HG03432 (cell line): ENCODE data around the gene KCTD12.

Experiments used
- ATAC-seq: cut with Tn5 transposase; IDR thresholded peaks from one replicate; pipeline ENCODE4 v1.9.1; 2021; ENCODE audit warnings: mild to moderate bottlenecking, moderate library complexity; ENCODE audit not compliant: unreplicated experiment

The KCTD12 gene

DNA sequence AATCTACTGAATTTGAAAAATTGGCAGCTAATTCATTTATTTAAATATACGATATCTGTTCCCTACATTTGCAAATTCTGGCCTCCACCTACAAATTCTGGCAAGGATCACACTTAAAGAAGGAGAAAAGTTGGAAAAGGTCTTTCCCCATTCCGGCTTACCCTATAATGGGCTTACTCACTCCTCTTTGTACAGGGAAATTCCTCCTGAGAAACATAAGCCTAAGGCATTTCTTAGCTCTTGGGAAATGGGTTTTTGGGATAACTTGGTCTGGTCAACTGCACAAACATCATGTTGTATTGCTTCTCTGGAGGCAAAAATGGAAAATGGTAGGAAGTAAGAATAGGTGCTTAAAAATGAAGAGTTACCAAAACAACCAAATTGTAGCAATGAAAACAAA lies 25.5 kb downstream of the KCTD12 start:
- ATAC-seq: no peak

DNA sequence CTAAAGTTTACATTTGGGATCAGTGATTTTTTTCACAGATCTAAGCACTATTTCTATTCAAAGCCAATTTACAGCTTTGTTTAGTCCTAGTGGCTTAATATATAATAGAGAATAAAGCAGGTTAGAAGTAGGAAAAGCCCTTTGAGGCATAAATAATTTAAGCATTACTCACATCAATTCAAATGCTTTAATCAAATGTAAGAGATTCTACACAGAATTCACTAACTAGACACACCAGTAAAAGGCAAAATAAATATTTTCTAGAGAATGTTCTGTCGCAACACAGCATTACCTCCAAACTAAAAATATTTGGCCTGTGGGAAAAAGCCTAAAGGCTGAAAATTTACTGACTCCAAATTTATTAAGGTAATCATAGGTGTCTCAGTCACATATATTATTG lies 31.3 kb downstream of the KCTD12 start:
- ATAC-seq: no peak

DNA sequence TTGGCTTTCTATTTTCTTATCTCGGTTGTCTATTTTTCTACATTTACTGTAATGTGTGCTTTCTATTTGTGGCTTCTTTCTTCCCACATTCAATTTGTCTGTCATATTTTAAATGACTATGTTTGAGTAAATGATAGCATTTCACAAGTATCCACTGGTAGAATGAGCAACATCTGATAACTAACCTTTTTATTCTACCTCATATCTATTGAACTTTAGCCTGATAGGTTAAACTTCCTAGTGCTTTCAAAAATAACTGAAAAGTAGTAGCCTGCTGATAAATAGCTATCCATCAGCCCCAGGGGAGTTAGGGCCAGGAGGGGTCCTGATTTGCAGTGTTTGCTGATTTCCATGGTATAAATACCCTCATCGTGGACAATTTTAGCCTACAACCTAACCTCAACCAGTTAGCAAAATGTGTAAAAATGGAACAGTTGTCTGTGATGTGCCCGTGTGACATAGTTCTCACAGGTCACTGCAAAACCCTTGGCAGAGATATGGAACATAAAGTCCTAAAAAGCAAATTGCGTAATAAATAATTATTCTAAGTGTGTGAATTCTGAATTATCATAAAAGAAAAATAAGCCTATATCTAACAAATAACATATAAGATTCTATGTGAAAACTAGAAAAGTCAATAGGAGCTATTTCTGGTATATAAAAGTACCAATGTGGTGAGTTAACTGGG lies 32.1 kb downstream of the KCTD12 start:
- ATAC-seq: no peak

DNA sequence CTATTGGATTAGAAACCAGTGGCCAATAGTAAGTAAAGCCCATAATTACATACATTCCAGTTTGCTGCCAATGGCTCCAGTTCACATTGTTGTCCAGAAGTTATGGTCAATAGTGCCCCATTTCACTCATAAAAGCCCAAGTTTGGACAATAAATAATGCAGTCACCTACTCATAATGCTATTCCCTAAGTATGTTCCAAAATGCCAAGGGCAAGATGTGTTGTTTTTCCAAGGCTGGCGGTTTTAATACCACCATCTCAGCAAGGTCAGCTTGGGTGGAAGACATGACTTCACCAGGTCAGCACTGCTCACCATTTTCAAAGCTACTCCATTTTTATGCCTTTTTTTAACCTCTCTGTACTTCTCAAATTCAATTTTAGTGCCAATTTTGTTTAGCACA lies 32.7 kb downstream of the KCTD12 start:
- ATAC-seq: no peak

DNA sequence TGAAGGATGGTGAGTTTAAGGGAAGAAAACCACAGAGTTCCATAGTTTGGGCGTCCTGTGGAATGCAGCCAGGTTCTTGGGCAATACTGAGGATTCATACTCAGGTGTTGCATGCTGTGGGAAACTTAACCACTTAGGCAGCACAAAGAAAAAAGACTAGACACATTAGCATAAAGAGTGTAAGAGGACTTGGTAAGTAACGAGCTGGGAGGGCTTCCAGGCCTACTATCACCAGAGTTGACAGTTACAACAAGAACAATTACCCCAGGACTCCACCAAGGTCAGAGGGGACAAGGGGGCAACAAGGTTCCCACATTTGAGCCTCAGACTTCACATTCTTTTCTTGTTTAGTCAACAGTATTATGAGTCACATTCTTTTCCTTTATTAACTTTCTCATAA lies 33.2 kb downstream of the KCTD12 start:
- no peak for ATAC-seq

DNA sequence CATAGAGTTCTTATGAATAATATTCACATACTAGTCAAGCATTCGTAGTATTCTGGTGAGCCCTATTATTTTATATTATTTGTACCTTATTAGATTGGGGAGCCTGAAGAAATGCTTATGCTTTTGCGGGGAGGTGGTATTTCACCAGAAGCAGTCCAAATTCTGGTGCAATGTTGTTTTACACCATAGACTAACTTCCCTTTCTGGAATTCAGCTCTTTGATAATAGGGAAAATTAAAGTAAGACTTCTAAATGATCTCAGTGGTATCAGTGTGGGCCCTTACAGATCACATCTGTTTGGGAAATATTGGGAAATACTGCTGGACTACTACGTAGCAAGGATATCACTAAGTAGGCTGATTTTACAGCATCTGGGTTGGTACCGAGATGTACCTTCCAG lies 34.2 kb downstream of the KCTD12 start:
- no peak for ATAC-seq

DNA sequence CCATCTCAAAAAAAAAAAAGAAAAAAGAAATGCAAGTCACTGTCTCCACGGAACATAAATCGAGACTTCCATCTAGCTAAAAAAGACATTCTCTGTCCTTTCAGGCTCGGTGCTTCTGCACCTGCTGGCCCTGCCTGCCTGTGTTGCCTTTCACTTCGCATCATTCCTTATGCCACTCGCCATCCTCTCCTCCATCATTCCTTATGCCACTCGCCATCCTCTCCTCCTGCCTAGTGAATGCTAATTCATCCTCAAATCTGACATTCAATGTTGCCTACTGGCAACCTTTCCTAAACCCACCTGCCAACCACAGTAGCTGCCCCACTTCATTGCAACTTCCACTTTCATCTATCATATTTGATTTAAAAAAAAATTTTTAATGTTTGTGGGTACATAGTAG lies 36.7 kb downstream of the KCTD12 start:
- ATAC-seq: no peak

DNA sequence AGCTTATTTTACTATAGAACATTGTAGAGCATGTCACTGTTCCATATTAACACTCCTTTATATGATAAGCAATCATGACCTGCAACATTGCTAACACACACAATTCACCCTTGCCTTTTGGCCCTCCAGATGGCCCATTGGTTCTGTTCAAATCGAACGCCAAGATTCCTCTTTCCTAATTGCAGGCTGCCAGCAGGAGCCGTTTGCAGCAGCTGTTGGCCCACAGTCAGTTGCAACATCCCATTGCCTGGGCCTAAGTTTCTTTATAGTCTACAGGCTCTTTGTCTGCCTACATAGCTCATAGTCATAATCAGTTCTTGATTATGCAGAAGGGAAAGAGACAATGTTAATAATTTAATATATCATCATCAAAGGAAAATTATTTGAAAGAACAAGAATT lies 37.6 kb downstream of the KCTD12 start:
- no peak for ATAC-seq

DNA sequence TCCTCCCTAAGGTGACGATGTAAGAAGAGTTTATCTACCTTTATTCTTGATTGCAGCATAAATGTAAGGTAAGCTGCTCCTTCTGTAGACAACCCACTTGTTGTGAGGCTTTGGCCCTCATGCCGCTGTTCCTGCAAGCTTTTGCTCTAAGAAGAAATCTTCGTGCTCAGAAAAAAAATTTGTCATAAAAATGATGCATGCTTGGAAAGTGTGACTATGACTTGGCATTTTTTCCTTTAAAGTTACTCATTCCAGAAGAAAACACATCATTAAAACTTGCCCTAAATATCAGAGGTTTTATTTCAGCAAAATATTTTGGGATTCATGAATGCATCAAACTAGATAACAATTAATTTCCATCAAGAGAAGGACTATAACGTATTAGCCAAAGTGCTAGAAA lies 39.8 kb downstream of the KCTD12 start:
- no peak for ATAC-seq

DNA sequence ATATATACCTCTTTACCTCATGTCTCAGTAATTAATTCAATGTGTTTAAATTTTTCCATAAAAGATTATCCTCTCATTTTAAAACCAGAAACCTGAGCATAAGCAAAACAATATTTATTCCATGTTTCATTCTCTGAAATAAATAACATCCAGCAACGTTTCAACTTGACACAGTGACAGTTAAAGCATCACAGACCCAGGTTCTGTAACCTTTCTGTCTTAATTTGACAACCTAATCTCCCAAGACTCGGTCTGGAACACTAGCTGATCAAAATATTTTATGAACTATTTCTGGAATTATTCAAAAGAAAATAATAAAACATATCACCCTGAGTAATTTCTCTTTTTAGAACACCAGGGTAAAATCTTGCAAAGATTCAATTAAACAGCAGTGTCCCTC lies 40.3 kb downstream of the KCTD12 start:
- no peak for ATAC-seq

DNA sequence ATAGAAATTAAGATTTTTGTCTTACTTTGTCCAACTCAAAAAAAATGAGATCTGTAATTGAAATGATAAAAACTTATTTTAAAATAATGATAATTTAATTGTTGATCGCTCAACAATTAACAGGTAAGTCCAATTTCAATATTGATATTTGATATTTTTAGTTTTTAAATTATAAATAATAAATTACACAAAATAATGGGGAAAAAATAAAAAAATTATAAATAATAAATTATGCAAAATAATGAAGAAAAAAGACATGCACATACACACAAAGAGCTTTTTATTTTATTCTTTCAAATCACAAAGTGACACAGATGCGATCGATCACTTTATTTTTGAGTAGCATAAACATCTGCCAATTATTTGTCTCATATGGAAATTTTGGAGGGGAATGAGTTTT lies 40.8 kb downstream of the KCTD12 start:
- no peak for ATAC-seq

DNA sequence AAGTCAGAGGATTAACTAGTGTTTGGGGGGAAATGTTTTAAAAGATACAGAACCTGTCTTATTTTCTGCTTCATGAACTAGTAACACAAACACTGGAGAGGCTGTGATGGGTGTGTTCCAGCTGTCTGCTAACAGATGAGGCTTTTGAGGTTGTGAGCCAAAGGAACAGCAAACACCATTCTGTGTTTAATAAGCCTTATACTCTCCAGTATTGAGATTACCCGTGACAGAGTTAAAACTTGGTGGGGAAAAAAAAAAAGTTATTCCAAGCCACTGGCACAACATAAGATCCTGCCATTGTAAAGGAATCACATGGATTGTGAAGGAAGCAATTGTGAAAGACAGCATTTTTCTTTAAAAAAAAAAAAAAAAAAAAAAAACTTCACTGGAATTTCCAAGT lies 48.4 kb downstream of the KCTD12 start:
- no peak for ATAC-seq

DNA sequence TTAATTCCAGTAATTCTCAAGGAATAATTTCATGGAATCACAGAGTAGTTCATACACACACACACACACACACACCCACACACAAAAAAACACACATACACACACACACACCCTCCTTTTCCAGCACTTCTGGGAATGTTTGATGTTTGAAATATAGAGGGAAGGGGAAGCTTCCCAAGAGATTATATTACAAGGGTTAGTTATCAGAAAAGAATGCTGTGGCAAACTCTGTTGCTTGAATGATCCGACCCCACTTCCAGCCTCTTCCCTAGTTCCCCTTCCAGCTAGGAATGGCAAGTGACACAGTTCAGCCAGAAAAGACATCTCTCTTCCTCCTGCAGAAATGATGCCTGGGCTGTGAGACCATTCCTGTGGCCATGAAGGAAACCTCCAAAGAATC lies 49.9 kb downstream of the KCTD12 start:
- no peak for ATAC-seq

DNA sequence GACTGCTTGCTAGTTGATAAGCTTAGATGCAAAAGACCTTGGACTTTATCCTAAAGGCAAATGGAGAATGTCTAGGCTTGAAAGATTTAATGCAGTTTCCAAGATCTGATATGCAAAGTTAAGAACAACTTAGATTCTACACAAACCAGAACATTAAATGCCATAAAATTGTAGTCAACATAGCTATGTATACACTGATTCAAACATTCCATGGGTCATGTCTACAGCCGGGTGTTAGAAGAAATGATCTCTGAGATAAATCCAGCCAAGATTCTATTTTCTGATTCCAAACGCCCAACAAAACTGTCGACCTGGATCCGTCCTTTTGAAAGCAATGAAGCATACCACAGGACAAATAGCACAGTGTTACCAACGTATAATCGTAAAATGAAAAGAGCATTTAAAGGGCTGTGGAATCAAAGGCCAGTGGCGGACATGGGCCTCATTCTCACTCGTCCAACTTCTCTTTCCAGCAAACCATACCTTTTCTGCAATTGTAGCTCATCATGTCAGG lies 52.7 kb downstream of the KCTD12 start:
- ATAC-seq: no peak

DNA sequence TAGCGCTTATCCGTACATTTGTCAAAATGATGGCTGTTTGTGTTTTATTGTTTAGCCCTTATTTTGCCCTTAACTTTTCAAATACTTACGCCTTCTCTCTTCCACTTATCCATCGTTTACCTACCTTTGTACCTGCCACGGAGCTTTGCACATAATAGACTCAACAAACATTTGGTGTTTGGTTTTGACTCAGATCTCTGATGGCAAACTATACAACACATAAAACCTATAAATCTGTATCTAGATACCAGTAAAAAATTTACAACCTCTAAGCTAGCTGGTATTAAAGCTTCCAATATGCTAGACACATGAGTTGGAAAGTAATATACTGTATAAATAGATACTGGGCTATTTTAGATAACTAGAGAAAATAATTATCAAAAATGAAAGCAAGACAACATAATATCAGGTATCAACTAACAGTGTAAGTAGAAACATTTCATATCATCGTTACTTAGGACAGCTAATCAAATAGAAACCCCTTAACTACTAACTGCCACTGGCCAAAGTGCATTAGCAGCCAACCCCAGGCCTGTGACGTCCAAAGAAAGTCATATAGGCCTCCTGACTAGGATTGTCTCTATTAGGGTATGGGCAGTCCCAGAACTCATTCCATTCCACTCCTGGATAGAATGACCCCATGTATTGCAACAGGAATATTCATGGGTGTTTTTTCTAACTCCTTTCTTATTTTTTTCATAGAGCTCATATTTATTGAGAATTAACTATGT lies 53.8 kb downstream of the KCTD12 start:
- ATAC-seq: no peak

DNA sequence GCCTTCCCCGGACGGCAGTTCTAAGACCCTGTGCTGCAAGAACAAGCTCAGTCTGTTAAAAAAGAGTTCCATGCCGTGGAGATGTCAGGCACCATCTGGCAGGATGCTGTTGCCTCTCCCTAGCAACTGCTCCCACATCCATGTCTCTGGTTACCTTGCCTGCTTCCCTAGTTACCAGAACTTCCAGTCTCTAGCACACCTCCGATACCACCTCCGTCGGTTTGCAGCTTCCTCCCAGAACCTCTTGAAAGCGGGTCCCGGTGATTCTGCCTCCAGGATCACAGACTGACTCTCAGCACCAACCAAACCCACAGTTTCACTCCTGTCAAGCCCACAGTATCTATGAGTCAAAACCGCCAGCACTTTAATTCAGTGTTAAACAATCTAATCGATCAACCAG lies 55.4 kb downstream of the KCTD12 start:
- no peak for ATAC-seq
